ENCODE measurements around the gene CDC42SE2. TPM values are rescaled to one million over a fixed set of nuclear protein-coding genes. Genes with fewer than 3 reads are reported as not detected.

CDC42SE2 gene
- total and polyA plus RNA-seq, 2 experiments from 2014 or later: 24.2 to 36.2 TPM

- DNase-seq (ENCODE audit: low spot score) (no peak), ATAC-seq (no peak)
- Mint-ChIP-seq H3K36me3 (ENCODE audit: low read depth) (peaks cover 6% of the 10 kb centered on the region; the same call in 2 of the 3 replicates), H3K27me3 (ENCODE audit: insufficient read depth, low read depth, poor library complexity) (no peaks in the 10 kb centered on the region), H3K27ac (no peak overlapping the region), H3K4me3 (no peak overlapping the region), H3K9me3 (peaks cover 6% of the 10 kb centered on the region; the same call in 1 of the 3 replicates), H3K4me1 (peaks cover 13% of the 10 kb centered on the region)
- Histone ChIP-seq H3K79me2 (replicated peaks; ENCODE audit: insufficient read depth) (peaks cover 56% of the 10 kb centered on the region), H3F3A (replicated peaks; ENCODE audit: low read depth) (no peaks in the 10 kb centered on the region), H3K4me3 (no peak overlapping the region), H3K27ac (ENCODE audit: low read depth) (no peak overlapping the region), H4K20me1 (replicated peaks; ENCODE audit: insufficient read depth) (no peaks in the 10 kb centered on the region), H3K27me3 (ENCODE audit: insufficient read depth) (no peaks in the 10 kb centered on the region), H2AFZ (no peak overlapping the region), H3K36me3 (ENCODE audit: insufficient read depth) (no peaks in the 10 kb centered on the region), H3K4me2 (no peak overlapping the region), H3K9me2 (ENCODE audit: insufficient read depth) (no peaks in the 10 kb centered on the region), H3K4me1 (ENCODE audit: insufficient read depth) (peaks cover 5% of the 10 kb centered on the region)
- TF ChIP-seq, protein P1, sequence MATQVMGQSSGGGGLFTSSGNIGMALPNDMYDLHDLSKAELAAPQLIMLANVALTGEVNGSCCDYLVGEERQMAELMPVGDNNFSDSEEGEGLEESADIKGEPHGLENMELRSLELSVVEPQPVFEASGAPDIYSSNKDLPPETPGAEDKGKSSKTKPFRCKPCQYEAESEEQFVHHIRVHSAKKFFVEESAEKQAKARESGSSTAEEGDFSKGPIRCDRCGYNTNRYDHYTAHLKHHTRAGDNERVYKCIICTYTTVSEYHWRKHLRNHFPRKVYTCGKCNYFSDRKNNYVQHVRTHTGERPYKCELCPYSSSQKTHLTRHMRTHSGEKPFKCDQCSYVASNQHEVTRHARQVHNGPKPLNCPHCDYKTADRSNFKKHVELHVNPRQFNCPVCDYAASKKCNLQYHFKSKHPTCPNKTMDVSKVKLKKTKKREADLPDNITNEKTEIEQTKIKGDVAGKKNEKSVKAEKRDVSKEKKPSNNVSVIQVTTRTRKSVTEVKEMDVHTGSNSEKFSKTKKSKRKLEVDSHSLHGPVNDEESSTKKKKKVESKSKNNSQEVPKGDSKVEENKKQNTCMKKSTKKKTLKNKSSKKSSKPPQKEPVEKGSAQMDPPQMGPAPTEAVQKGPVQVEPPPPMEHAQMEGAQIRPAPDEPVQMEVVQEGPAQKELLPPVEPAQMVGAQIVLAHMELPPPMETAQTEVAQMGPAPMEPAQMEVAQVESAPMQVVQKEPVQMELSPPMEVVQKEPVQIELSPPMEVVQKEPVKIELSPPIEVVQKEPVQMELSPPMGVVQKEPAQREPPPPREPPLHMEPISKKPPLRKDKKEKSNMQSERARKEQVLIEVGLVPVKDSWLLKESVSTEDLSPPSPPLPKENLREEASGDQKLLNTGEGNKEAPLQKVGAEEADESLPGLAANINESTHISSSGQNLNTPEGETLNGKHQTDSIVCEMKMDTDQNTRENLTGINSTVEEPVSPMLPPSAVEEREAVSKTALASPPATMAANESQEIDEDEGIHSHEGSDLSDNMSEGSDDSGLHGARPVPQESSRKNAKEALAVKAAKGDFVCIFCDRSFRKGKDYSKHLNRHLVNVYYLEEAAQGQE (IDR thresholded peaks at IDR 0.05; ENCODE audit: unreplicated experiment): no peak
- TF ChIP-seq JUNB (IDR thresholded peaks at IDR 0.05; ENCODE audit: unreplicated experiment) (no peak), NANOG (IDR thresholded peaks at IDR 0.05; ENCODE audit: borderline replicate concordance) (no peak), EZH2phosphoT487 (IDR thresholded peaks at IDR 0.05; ENCODE audit: unreplicated experiment) (no peak), ZNF462 (CRISPR knock-in tag; IDR thresholded peaks at IDR 0.05) (no peak), ZNF331 (CRISPR knock-in tag; IDR thresholded peaks at IDR 0.05; ENCODE audit: low read depth) (no peak), EZH2 (IDR thresholded peaks at IDR 0.05; ENCODE audit: low read depth, unreplicated experiment) (no peak), ZNF114 (CRISPR knock-in tag; IDR thresholded peaks at IDR 0.05) (no peak), STAT1 (IDR thresholded peaks at IDR 0.05; ENCODE audit: unreplicated experiment) (no peak), CREB1 (CRISPR knock-in tag; IDR thresholded peaks at IDR 0.05; ENCODE audit: low read depth) (no peak)
- TF ChIP-seq, protein P2, sequence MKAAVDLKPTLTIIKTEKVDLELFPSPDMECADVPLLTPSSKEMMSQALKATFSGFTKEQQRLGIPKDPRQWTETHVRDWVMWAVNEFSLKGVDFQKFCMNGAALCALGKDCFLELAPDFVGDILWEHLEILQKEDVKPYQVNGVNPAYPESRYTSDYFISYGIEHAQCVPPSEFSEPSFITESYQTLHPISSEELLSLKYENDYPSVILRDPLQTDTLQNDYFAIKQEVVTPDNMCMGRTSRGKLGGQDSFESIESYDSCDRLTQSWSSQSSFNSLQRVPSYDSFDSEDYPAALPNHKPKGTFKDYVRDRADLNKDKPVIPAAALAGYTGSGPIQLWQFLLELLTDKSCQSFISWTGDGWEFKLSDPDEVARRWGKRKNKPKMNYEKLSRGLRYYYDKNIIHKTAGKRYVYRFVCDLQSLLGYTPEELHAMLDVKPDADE (IDR thresholded peaks at IDR 0.05): no peak
- TF ChIP-seq, protein P3, sequence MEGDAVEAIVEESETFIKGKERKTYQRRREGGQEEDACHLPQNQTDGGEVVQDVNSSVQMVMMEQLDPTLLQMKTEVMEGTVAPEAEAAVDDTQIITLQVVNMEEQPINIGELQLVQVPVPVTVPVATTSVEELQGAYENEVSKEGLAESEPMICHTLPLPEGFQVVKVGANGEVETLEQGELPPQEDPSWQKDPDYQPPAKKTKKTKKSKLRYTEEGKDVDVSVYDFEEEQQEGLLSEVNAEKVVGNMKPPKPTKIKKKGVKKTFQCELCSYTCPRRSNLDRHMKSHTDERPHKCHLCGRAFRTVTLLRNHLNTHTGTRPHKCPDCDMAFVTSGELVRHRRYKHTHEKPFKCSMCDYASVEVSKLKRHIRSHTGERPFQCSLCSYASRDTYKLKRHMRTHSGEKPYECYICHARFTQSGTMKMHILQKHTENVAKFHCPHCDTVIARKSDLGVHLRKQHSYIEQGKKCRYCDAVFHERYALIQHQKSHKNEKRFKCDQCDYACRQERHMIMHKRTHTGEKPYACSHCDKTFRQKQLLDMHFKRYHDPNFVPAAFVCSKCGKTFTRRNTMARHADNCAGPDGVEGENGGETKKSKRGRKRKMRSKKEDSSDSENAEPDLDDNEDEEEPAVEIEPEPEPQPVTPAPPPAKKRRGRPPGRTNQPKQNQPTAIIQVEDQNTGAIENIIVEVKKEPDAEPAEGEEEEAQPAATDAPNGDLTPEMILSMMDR (conservative IDR thresholded peaks at IDR 0.05; ENCODE audit: low read depth in 2 of 2): no peak
Measured at GRCh38 chr5:131328536-131329285, 64.9 kb downstream of the CDC42SE2 start.
